NB4 (cell line): ENCODE data around the gene ACCSL.

Source experiments
- CTCF ChIP-seq: IDR thresholded peaks from one replicate; pipeline ENCODE4 v1.5.1; 2012; ENCODE audit warnings: low read depth, low read length
- POLR2A ChIP-seq: IDR thresholded peaks from 2 replicates; pipeline ENCODE4 v1.6.1; 2011; ENCODE audit warnings: mild to moderate bottlenecking; ENCODE audit not compliant: insufficient read length; ENCODE audit errors: extremely low read depth
- TF ChIP-seq, protein P1 (sequence below): IDR thresholded peaks from 2 replicates; pipeline ENCODE4 v1.6.1; 2011; ENCODE audit warnings: low read depth, low read length

DNA sequence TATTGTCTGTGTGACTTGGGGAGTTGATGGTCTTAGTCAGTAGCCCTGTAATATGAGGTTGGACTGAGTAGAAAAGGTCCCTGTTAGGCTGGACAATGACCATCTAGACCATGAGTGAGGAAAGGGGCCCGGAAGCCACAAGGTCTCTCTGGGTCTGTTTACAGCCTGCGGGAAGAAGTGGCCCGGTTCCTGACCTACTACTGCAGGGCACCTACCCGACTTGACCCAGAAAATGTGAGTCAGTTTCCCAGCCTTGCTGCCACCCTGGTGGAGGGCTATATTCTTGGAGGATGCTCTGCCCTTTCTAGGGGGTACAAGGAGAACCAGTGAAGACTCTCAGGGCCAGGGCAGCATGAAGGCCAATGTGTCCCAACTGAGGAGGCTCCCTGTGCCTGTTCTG is 3.4 kb downstream of the ACCSL start:
- TF ChIP-seq CTCF (no peak), POLR2A (no peak)
- TF ChIP-seq, protein P1, sequence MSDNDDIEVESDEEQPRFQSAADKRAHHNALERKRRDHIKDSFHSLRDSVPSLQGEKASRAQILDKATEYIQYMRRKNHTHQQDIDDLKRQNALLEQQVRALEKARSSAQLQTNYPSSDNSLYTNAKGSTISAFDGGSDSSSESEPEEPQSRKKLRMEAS, result no peak
